DND-41 (cell line): ENCODE data around the gene SYTL4.

Experiments
- ATAC-seq: fragments of 200-7000 bp; cut with Tn5 transposase; 3 replicates; pipeline ENCODE4 v1.9.1; 2021; ENCODE audit warnings: low read depth; ENCODE audit not compliant: insufficient read depth
- DNase-seq: peaks from one replicate; pipeline ENCODE4 v3.0.0-alpha.2; 2020
- H2AFZ ChIP-seq: 2 replicates; pipeline ENCODE4 v1.6.0; 2012; ENCODE audit warnings: low read depth, low read length
- H3K27ac ChIP-seq: 2 replicates; pipeline ENCODE4 v1.5.1; 2012; ENCODE audit warnings: low read length, inconsistent platforms
- H3K27me3 ChIP-seq: fragments of 200-600 bp; sonication (generic); 2 replicates; pipeline ENCODE4 v1.6.0; 2012; ENCODE audit warnings: low read length, mild to moderate bottlenecking, inconsistent platforms; ENCODE audit not compliant: insufficient read depth, poor library complexity
- H3K36me3 ChIP-seq: 2 replicates; pipeline ENCODE4 v1.5.1; 2012; ENCODE audit warnings: low read length, inconsistent platforms; ENCODE audit not compliant: insufficient read depth
- H3K4me1 ChIP-seq: 2 replicates; pipeline ENCODE4 v1.5.1; 2012; ENCODE audit warnings: mild to moderate bottlenecking, low read length; ENCODE audit not compliant: insufficient read depth
- H3K4me2 ChIP-seq: 2 replicates; pipeline ENCODE4 v1.6.0; 2012; ENCODE audit warnings: mild to moderate bottlenecking, moderate library complexity, low read length, inconsistent platforms; ENCODE audit not compliant: insufficient read depth
- H3K4me3 ChIP-seq, 2 experiments: fragments of 200-600 bp in 1 of 2; shearing (Covaris generic) in 1 of 2; 2 replicates each; pipeline ENCODE4 v1.5.1; 2012 to 2016; ENCODE audit warnings: inconsistent platforms in 2 of 2, low read length in 2 of 2, mild to moderate bottlenecking in 2 of 2, low read depth in 1 of 2, moderate library complexity in 1 of 2
- H3K79me2 ChIP-seq: 2 replicates; pipeline ENCODE4 v1.6.0; 2012; ENCODE audit warnings: low read length, inconsistent platforms; ENCODE audit not compliant: insufficient read depth
- H3K9ac ChIP-seq: 2 replicates; pipeline ENCODE4 v1.6.0; 2012; ENCODE audit warnings: low read depth, mild to moderate bottlenecking, inconsistent platforms, low read length, moderate library complexity
- H3K9me3 ChIP-seq: 2 replicates; pipeline ENCODE4 v1.5.1; 2012; ENCODE audit warnings: low read length, moderate library complexity, mild to moderate bottlenecking, inconsistent platforms; ENCODE audit not compliant: insufficient read depth, severe bottlenecking
- H4K20me1 ChIP-seq: 2 replicates; pipeline ENCODE4 v1.6.0; 2012; ENCODE audit warnings: low read length; ENCODE audit not compliant: insufficient read depth
- EZH2 ChIP-seq: IDR thresholded peaks from 3 replicates; pipeline ENCODE4 v1.6.1; 2012; ENCODE audit warnings: borderline replicate concordance, low read depth, mild to moderate bottlenecking, moderate library complexity, low read length, inconsistent platforms; ENCODE audit not compliant: severe bottlenecking
- TF ChIP-seq, protein P1 (sequence below): IDR thresholded peaks from 2 replicates; pipeline ENCODE4 v1.5.1; 2012; ENCODE audit warnings: borderline replicate concordance, low read length, moderate library complexity, mild to moderate bottlenecking; ENCODE audit not compliant: poor library complexity, severe bottlenecking; ENCODE audit errors: extremely low read depth

SYTL4 gene

GRCh38 chrX:100710816-100711215 lies 21.1 kb downstream of the SYTL4 start:
- H3K9ac ChIP-seq, result no peak overlapping the region
- H3K4me1 ChIP-seq, result no peaks in the 10 kb centered on the region
- no peak for ATAC-seq
- no peak overlapping the region for H2AFZ ChIP-seq
- H3K9me3 ChIP-seq, result no peaks in the 10 kb centered on the region
- H3K36me3 ChIP-seq, result no peaks in the 10 kb centered on the region
- no peak overlapping the region for H3K4me3 ChIP-seq
- no peaks in the 10 kb centered on the region for H3K27me3 ChIP-seq
- H3K79me2 ChIP-seq, result no peaks in the 10 kb centered on the region
- H4K20me1 ChIP-seq, result no peaks in the 10 kb centered on the region
- no peak overlapping the region for H3K4me2 ChIP-seq
- DNase-seq, result no peak
- no peak overlapping the region for H3K27ac ChIP-seq
- TF ChIP-seq, protein P1, sequence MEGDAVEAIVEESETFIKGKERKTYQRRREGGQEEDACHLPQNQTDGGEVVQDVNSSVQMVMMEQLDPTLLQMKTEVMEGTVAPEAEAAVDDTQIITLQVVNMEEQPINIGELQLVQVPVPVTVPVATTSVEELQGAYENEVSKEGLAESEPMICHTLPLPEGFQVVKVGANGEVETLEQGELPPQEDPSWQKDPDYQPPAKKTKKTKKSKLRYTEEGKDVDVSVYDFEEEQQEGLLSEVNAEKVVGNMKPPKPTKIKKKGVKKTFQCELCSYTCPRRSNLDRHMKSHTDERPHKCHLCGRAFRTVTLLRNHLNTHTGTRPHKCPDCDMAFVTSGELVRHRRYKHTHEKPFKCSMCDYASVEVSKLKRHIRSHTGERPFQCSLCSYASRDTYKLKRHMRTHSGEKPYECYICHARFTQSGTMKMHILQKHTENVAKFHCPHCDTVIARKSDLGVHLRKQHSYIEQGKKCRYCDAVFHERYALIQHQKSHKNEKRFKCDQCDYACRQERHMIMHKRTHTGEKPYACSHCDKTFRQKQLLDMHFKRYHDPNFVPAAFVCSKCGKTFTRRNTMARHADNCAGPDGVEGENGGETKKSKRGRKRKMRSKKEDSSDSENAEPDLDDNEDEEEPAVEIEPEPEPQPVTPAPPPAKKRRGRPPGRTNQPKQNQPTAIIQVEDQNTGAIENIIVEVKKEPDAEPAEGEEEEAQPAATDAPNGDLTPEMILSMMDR, result no peak
- TF ChIP-seq EZH2, result no peak

DNA sequence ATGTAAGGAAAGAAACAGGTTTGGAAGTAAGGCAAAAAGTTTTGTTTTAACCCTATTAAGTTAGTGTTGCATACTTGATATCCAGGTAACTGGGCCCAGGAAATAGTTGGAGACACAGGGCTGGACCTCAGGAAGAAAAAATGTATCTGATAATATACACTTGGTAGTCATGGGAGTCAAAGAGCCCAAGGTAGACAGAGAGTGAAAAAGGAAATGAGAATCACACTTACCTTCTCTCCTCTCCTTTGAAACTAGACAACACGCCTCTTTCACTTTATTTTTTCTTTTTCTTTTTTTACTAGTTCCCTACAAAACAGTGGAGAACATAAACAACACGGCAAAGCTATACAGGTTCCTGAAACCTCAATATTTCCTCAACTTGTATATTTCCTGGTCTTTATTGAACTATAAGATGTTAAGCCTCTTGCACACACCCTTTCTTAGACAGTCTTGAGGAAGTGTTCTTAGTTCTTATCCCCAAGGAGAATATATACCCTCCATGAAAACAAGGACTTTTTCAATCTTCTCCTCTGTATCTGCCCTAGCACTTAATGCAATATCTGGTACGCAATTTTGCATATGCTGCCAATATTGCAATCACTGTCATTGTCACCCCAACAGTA lies 27.2 kb downstream of the SYTL4 start:
- no peaks in the 10 kb centered on the region for H3K4me1 ChIP-seq
- no peak for TF ChIP-seq EZH2
- TF ChIP-seq, protein P1, result no peak
- no peak overlapping the region for H3K27ac ChIP-seq
- DNase-seq (no peak), ATAC-seq (no peak)
- no peaks in the 10 kb centered on the region for H3K9me3 ChIP-seq
- H2AFZ ChIP-seq, result no peak overlapping the region
- no peaks in the 10 kb centered on the region for H3K36me3 ChIP-seq
- no peaks in the 10 kb centered on the region for H3K79me2 ChIP-seq
- no peak overlapping the region for H3K9ac ChIP-seq
- H4K20me1 ChIP-seq, result no peaks in the 10 kb centered on the region
- H3K4me3 ChIP-seq, result no peak overlapping the region
- no peaks in the 10 kb centered on the region for H3K27me3 ChIP-seq
- no peak overlapping the region for H3K4me2 ChIP-seq

- Histone ChIP-seq H2AFZ (no peak overlapping the region), H3K9ac (no peak overlapping the region), H3K9me3 (no peaks in the 10 kb centered on the region), H3K4me2 (no peak overlapping the region), H3K4me1 (no peaks in the 10 kb centered on the region), H4K20me1 (no peaks in the 10 kb centered on the region), H3K79me2 (no peaks in the 10 kb centered on the region), H3K27ac (no peak overlapping the region), H3K27me3 (no peaks in the 10 kb centered on the region), H3K36me3 (no peaks in the 10 kb centered on the region), H3K4me3 (no peak overlapping the region)
- ATAC-seq (no peak), DNase-seq (no peak)
- TF ChIP-seq, protein P1, result no peak
- TF ChIP-seq EZH2, result no peak
Observed at GRCh38 chrX:100700809-100701208, 31.1 kb downstream of the SYTL4 start.
